ENCODE measurements around the gene RAD18. TPM values are rescaled to one million over a fixed set of nuclear protein-coding genes. Genes with fewer than 3 reads are reported as not detected.

The RAD18 gene
- total and polyA plus RNA-seq, 4 donors = 1.2 to 9.0 (median 4.3) TPM

DNA sequence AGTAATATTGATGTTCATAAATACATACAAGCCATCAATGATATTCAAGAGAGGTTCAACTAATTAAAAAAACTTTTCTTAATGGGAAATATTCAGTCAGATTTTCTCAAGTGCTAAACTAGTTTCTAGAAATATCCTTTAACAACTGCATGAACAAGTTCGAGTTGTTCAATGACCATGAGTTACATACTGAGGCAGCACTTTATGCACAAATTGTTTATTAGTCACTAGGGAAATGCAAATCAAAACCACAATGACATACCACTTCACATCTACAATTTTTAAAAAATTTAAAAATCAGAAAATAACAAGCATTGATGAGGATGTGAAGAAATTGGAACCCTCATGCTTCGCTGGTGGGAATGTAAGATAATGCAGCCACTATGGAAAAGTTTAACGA is 62.4 kb downstream of the RAD18 start (continued):
- no peak for TF ChIP-seq EGR1 (IDR thresholded peaks at IDR 0.05; ENCODE audit: low read depth in 2 of 2)
- TF ChIP-seq, protein P1, sequence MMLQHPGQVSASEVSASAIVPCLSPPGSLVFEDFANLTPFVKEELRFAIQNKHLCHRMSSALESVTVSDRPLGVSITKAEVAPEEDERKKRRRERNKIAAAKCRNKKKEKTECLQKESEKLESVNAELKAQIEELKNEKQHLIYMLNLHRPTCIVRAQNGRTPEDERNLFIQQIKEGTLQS (IDR thresholded peaks at IDR 0.05) = no peak
- no peak for TF ChIP-seq GABPA (IDR thresholded peaks at IDR 0.05 in 1 of 2, conservative IDR thresholded peaks at IDR 0.05 in 1 of 2)
- no peak for TF ChIP-seq SP1 (IDR thresholded peaks at IDR 0.05)
- no peak for TF ChIP-seq HNF4A (conservative IDR thresholded peaks at IDR 0.05)

DNA sequence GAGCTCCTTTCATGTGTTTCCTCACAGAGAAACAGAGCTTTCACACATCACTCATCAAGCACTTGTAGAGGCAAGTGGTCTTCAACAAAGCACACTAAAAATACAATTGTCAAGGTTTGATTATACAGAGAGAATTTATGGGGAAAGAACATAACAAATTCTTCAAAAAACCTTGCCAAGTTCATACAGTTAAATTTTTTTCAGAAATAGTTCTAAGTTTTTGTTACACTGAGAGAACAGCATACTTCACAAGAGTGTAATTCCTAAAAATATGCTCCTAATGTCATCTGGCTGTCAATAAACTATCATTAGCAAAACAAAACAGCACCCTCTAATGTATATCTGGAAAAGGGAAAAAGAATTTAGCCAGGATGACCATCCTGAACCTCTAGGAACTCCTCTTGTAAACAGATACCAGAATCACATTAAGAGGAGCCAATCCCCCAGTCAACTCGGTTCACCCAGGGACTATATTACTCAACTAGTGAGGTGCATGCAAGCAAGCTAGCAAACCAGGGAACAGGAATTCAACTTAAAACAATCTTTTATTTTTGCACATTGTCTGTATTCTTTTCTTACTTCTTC is 63.3 kb downstream of the RAD18 start:
- Histone ChIP-seq H3K9me3 (ENCODE audit: control insufficient read depth in 4 of 4, low read length in 3 of 4) (no peaks in the 10 kb centered on the region), H3K27ac (ENCODE audit: low read depth in 1 of 2, low read length in 2 of 2) (no peak overlapping the region), H3K4me3 (ENCODE audit: low read depth in 1 of 3, low read length in 3 of 3) (no peak overlapping the region), H3K4me1 (ENCODE audit: control insufficient read depth in 4 of 4, insufficient read depth in 4 of 4, low read length in 3 of 4) (no peaks in the 10 kb centered on the region), H3K9ac (ENCODE audit: low read depth in 1 of 2, low read length in 2 of 2) (no peak overlapping the region), H3K36me3 (ENCODE audit: control insufficient read depth in 4 of 4, insufficient read depth in 3 of 4, low read depth in 1 of 4, low read length in 3 of 4) (no peaks in the 10 kb centered on the region), H3K27me3 (ENCODE audit: control insufficient read depth in 4 of 4, insufficient read depth in 4 of 4, low read length in 3 of 4) (no peaks in the 10 kb centered on the region)
- TF ChIP-seq, protein P2, sequence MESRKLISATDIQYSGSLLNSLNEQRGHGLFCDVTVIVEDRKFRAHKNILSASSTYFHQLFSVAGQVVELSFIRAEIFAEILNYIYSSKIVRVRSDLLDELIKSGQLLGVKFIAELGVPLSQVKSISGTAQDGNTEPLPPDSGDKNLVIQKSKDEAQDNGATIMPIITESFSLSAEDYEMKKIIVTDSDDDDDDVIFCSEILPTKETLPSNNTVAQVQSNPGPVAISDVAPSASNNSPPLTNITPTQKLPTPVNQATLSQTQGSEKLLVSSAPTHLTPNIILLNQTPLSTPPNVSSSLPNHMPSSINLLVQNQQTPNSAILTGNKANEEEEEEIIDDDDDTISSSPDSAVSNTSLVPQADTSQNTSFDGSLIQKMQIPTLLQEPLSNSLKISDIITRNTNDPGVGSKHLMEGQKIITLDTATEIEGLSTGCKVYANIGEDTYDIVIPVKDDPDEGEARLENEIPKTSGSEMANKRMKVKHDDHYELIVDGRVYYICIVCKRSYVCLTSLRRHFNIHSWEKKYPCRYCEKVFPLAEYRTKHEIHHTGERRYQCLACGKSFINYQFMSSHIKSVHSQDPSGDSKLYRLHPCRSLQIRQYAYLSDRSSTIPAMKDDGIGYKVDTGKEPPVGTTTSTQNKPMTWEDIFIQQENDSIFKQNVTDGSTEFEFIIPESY (IDR thresholded peaks at IDR 0.05) = no peak
- TF ChIP-seq HNF4G (IDR thresholded peaks at IDR 0.05) = no peak
- TF ChIP-seq, protein P3, sequence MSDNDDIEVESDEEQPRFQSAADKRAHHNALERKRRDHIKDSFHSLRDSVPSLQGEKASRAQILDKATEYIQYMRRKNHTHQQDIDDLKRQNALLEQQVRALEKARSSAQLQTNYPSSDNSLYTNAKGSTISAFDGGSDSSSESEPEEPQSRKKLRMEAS (IDR thresholded peaks at IDR 0.05) = no peak
- TF ChIP-seq, protein P4, sequence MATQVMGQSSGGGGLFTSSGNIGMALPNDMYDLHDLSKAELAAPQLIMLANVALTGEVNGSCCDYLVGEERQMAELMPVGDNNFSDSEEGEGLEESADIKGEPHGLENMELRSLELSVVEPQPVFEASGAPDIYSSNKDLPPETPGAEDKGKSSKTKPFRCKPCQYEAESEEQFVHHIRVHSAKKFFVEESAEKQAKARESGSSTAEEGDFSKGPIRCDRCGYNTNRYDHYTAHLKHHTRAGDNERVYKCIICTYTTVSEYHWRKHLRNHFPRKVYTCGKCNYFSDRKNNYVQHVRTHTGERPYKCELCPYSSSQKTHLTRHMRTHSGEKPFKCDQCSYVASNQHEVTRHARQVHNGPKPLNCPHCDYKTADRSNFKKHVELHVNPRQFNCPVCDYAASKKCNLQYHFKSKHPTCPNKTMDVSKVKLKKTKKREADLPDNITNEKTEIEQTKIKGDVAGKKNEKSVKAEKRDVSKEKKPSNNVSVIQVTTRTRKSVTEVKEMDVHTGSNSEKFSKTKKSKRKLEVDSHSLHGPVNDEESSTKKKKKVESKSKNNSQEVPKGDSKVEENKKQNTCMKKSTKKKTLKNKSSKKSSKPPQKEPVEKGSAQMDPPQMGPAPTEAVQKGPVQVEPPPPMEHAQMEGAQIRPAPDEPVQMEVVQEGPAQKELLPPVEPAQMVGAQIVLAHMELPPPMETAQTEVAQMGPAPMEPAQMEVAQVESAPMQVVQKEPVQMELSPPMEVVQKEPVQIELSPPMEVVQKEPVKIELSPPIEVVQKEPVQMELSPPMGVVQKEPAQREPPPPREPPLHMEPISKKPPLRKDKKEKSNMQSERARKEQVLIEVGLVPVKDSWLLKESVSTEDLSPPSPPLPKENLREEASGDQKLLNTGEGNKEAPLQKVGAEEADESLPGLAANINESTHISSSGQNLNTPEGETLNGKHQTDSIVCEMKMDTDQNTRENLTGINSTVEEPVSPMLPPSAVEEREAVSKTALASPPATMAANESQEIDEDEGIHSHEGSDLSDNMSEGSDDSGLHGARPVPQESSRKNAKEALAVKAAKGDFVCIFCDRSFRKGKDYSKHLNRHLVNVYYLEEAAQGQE (IDR thresholded peaks at IDR 0.05) = no peak
- no peak for TF ChIP-seq NR2F2 (IDR thresholded peaks at IDR 0.05)
- no peak for TF ChIP-seq RXRA (IDR thresholded peaks at IDR 0.05)
- TF ChIP-seq GABPA (IDR thresholded peaks at IDR 0.05 in 1 of 2, conservative IDR thresholded peaks at IDR 0.05 in 1 of 2) = no peak
- no peak for TF ChIP-seq EGR1 (IDR thresholded peaks at IDR 0.05; ENCODE audit: low read depth in 2 of 2)
- TF ChIP-seq HNF4A (conservative IDR thresholded peaks at IDR 0.05) = no peak
- no peak for TF ChIP-seq FOXA2 (IDR thresholded peaks at IDR 0.05)
- no peak for TF ChIP-seq RAD21 (IDR thresholded peaks at IDR 0.05)
- TF ChIP-seq YY1 (IDR thresholded peaks at IDR 0.05) = no peak
- no peak for TF ChIP-seq SP1 (IDR thresholded peaks at IDR 0.05)
- TF ChIP-seq, protein P5, sequence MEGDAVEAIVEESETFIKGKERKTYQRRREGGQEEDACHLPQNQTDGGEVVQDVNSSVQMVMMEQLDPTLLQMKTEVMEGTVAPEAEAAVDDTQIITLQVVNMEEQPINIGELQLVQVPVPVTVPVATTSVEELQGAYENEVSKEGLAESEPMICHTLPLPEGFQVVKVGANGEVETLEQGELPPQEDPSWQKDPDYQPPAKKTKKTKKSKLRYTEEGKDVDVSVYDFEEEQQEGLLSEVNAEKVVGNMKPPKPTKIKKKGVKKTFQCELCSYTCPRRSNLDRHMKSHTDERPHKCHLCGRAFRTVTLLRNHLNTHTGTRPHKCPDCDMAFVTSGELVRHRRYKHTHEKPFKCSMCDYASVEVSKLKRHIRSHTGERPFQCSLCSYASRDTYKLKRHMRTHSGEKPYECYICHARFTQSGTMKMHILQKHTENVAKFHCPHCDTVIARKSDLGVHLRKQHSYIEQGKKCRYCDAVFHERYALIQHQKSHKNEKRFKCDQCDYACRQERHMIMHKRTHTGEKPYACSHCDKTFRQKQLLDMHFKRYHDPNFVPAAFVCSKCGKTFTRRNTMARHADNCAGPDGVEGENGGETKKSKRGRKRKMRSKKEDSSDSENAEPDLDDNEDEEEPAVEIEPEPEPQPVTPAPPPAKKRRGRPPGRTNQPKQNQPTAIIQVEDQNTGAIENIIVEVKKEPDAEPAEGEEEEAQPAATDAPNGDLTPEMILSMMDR (IDR thresholded peaks at IDR 0.05; ENCODE audit: low read depth, low read length, missing input control) = no peak
- TF ChIP-seq JUND (IDR thresholded peaks at IDR 0.05) = no peak
- no peak for TF ChIP-seq TAF1 (conservative IDR thresholded peaks at IDR 0.05)
- WGBS = 88% methylated on average over 1 of the region's 1 CpG
- no peak for DNase-seq (ENCODE audit: low spot score)

Data from liver (tissue), 9 donors.